Glutamatergic neuron (in vitro differentiated cells): Measurements from ENCODE around the gene RPL22L1. TPM values are rescaled to one million over a fixed set of nuclear protein-coding genes. Genes with fewer than 3 reads are reported as not detected.
"Not testable (repeated sequence)": the region's sequence is repeated elsewhere in the genome, so short reads cannot be mapped to it uniquely, and the experiment has no call there.

Source experiments
- DNase-seq: peaks from one replicate; pipeline ENCODE4 v3.0.0; 2022
- H3K27ac Mint-ChIP-seq: one replicate; pipeline ENCODE4 v1.8.0; 2020; ENCODE audit warnings: mild to moderate bottlenecking, mixed read lengths, inconsistent platforms; ENCODE audit not compliant: unreplicated experiment
- H3K27me3 Mint-ChIP-seq: one replicate; pipeline ENCODE4 v1.8.0; 2020; ENCODE audit warnings: mild to moderate bottlenecking, moderate library complexity, mixed read lengths, inconsistent platforms; ENCODE audit not compliant: unreplicated experiment
- H3K36me3 Mint-ChIP-seq: one replicate; pipeline ENCODE4 v1.8.0; 2020; ENCODE audit warnings: mild to moderate bottlenecking, mixed read lengths, inconsistent platforms; ENCODE audit not compliant: unreplicated experiment
- H3K4me1 Mint-ChIP-seq: one replicate; pipeline ENCODE4 v1.8.0; 2020; ENCODE audit warnings: mild to moderate bottlenecking, low read depth, mixed read lengths, inconsistent platforms; ENCODE audit not compliant: unreplicated experiment
- H3K4me3 Mint-ChIP-seq: one replicate; pipeline ENCODE4 v1.8.0; 2020; ENCODE audit warnings: mild to moderate bottlenecking, mixed read lengths, inconsistent platforms; ENCODE audit not compliant: unreplicated experiment
- H3K9me3 Mint-ChIP-seq: one replicate; pipeline ENCODE4 v1.8.0; 2020; ENCODE audit warnings: mild to moderate bottlenecking, moderate library complexity, mixed read lengths, inconsistent platforms; ENCODE audit not compliant: unreplicated experiment
- CTCF ChIP-seq: fragments of 200-600 bp; sonication (generic); IDR thresholded peaks from one replicate; pipeline ENCODE4 v1.5.0; 2021; ENCODE audit not compliant: partially characterized antibody, unreplicated experiment
- total RNA-seq: library from RNA; stranded (reverse); fragmentation: NEBNext Ultra II Directional; extraction: Animal tissue kit (Norgen Biotek cat#: 25700); gene quantifications from one replicate; pipeline ENCODE4 v1.2.1, GENCODE V29; 2021; ENCODE audit not compliant: unreplicated experiment

RPL22L1 gene
- total RNA-seq, 1 donor from 2014 or later = 10.8 TPM

- H3K27ac Mint-ChIP-seq = no peak overlapping the region
Observed at GRCh38 chr3:170893895-170894294, 23.9 kb upstream of the RPL22L1 start.

DNA sequence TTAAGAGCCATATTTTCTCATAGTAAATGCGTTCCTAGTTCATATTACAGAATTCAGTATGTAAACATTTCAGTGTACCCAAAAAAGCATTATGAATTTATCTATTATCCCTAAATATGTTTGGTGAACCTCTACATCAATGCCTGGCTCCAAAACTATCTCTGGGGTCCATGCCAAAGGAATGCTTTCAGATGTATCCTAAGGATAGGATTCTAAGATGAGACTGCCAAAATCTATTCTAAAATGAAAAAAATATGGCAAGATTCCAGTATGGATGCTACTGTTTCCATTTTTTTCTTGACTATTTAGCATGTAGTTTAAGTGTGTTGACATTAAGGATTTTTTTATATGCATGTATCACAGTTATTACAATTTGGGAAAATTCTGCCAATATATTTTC, 19.6 kb upstream of the RPL22L1 start:
- TF ChIP-seq CTCF = no peak
- Mint-ChIP-seq H3K36me3 (peaks cover under 1% of the 10 kb centered on the region), H3K27ac (no peak overlapping the region), H3K4me3 (no peak overlapping the region), H3K4me1 (no peaks in the 10 kb centered on the region), H3K27me3 (peaks cover under 1% of the 10 kb centered on the region), H3K9me3 (peaks cover 3% of the 10 kb centered on the region)
- DNase-seq = no peak

More at GRCh38 chr3:170893895-170894294, 23.9 kb upstream of the RPL22L1 start:
- Mint-ChIP-seq H3K4me3 (no peak overlapping the region), H3K4me1 (no peaks in the 10 kb centered on the region), H3K27me3 (no peaks in the 10 kb centered on the region), H3K9me3 (peaks cover 3% of the 10 kb centered on the region), H3K36me3 (peaks cover 11% of the 10 kb centered on the region)
- DNase-seq = no peak
- TF ChIP-seq CTCF = no peak

GRCh38 chr3:170889132-170889531, 19.1 kb upstream of the RPL22L1 start:
- H3K4me1 Mint-ChIP-seq = peaks cover 2% of the 10 kb centered on the region
- no peak for TF ChIP-seq CTCF
- H3K36me3 Mint-ChIP-seq = peaks cover 5% of the 10 kb centered on the region
- no peak overlapping the region for H3K27ac Mint-ChIP-seq
- H3K9me3 Mint-ChIP-seq = peaks cover 4% of the 10 kb centered on the region
- no peak for DNase-seq
- H3K4me3 Mint-ChIP-seq = no peak overlapping the region
- H3K27me3 Mint-ChIP-seq = peaks cover 2% of the 10 kb centered on the region

- peak overlapping the region; percentile 38 for H3K27ac Mint-ChIP-seq
- not testable (repeated sequence) for H3K4me1 Mint-ChIP-seq, H3K9me3 Mint-ChIP-seq, H3K36me3 Mint-ChIP-seq, DNase-seq, H3K27me3 Mint-ChIP-seq, H3K4me3 Mint-ChIP-seq
Observed at GRCh38 chr3:170884109-170884930, 14.3 kb upstream of the RPL22L1 start.

DNA sequence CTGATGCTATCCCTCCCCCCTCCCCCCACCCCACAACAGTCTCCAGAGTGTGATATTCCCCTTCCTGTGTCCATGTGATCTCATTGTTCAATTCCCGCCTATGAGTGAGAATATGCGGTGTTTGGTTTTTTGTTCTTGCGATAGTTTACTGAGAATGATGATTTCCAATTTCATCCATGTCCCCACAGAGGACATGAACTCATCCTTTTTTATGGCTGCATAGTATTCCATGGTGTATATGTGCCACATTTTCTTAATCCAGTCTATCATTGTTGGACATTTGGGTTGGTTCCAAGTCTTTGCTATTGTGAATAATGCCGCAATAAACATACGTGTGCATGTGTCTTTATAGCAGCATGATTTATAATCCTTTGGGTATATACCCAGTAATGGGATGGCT, 8.7 kb upstream of the RPL22L1 start:
- not testable (repeated sequence) for H3K36me3 Mint-ChIP-seq

GRCh38 chr3:170877311-170877710, 7.3 kb upstream of the RPL22L1 start:
- H3K27ac Mint-ChIP-seq, H3K36me3 Mint-ChIP-seq, H3K9me3 Mint-ChIP-seq, H3K27me3 Mint-ChIP-seq, H3K4me1 Mint-ChIP-seq, DNase-seq, H3K4me3 Mint-ChIP-seq: not testable (repeated sequence)

More for the DNA sequence above, 8.7 kb upstream of the RPL22L1 start:
- not testable (repeated sequence) for H3K4me1 Mint-ChIP-seq, H3K4me3 Mint-ChIP-seq, H3K27ac Mint-ChIP-seq, H3K9me3 Mint-ChIP-seq, H3K27me3 Mint-ChIP-seq, DNase-seq
